Colonic mucosa (tissue), 4 donors: ENCODE measurements around the gene EEF1G. TPM values are rescaled to one million over a fixed set of nuclear protein-coding genes. Genes with fewer than 3 reads are reported as not detected.

ENCODE experiments used
- DNase-seq: peaks from one replicate; pipeline ENCODE4 v3.0.0-alpha.2; 2020
- H3K27ac ChIP-seq: fragments of 200-600 bp; one replicate; pipeline ENCODE4 v1.8.0; 2021
- H3K27me3 ChIP-seq: fragments of 200-600 bp; one replicate; pipeline ENCODE4 v1.8.0; 2021
- H3K36me3 ChIP-seq: fragments of 200-600 bp; one replicate; pipeline ENCODE4 v1.8.0; 2021
- H3K4me1 ChIP-seq: fragments of 200-600 bp; one replicate; pipeline ENCODE4 v1.8.0; 2021; ENCODE audit warnings: mild to moderate bottlenecking
- H3K4me3 ChIP-seq: fragments of 200-600 bp; one replicate; pipeline ENCODE4 v1.8.0; 2021
- H3K9ac ChIP-seq, 2 donors: one replicate each; pipeline ENCODE4 v1.7.0; 2013; ENCODE audit warnings: control low read depth in 2 of 2, low read depth in 2 of 2, low read length in 2 of 2
- H3K9me3 ChIP-seq: fragments of 200-600 bp; one replicate; pipeline ENCODE4 v1.8.0; 2021
- intact Hi-C: fragments of 100-400 bp; cut with DNase I; formaldehyde crosslinking; loops from one replicate; pipeline ENCODE4 v1.14.1; 2022
- total RNA-seq, 2 donors: library from RNA; stranded (reverse); fragmentation: NEBNext Ultra II Directional in 1 of 2; extraction: Animal tissue kit (Norgen Biotek cat#: 25700) in 1 of 2; gene quantifications; one replicate each; pipeline ENCODE4 v1.2.1, GENCODE V29; 2021
- TF ChIP-seq, protein P1 (sequence below): fragments of 200-600 bp; IDR thresholded peaks from one replicate; pipeline ENCODE4 v1.8.0; 2022; ENCODE audit warnings: antibody characterized with exemption, mild to moderate bottlenecking
- donor health status: healthy.
- donor health status: DM: no; HTN: no; CAD: no.
- donor health status: DM: no; HTN: no; CAD: no.

Gene EEF1G
- total RNA-seq, 2 donors from 2014 or later, result 1,328 to 1,358 TPM

- H3K27me3 ChIP-seq, result no peaks in the 10 kb centered on the region
- no peaks in the 10 kb centered on the region for H3K9me3 ChIP-seq
- no peak overlapping the region for H3K27ac ChIP-seq
- H3K9ac ChIP-seq, result no peak overlapping the region
- peaks cover 18% of the 10 kb centered on the region for H3K4me1 ChIP-seq
- no peak for DNase-seq
- H3K4me3 ChIP-seq, result no peak overlapping the region
- TF ChIP-seq, protein P1, sequence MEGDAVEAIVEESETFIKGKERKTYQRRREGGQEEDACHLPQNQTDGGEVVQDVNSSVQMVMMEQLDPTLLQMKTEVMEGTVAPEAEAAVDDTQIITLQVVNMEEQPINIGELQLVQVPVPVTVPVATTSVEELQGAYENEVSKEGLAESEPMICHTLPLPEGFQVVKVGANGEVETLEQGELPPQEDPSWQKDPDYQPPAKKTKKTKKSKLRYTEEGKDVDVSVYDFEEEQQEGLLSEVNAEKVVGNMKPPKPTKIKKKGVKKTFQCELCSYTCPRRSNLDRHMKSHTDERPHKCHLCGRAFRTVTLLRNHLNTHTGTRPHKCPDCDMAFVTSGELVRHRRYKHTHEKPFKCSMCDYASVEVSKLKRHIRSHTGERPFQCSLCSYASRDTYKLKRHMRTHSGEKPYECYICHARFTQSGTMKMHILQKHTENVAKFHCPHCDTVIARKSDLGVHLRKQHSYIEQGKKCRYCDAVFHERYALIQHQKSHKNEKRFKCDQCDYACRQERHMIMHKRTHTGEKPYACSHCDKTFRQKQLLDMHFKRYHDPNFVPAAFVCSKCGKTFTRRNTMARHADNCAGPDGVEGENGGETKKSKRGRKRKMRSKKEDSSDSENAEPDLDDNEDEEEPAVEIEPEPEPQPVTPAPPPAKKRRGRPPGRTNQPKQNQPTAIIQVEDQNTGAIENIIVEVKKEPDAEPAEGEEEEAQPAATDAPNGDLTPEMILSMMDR, result no peak
- intact Hi-C loops, result loop anchor here (10.0 kb wide), 1 partner anchor 100 kb away; no protein-coding TSS in a partner anchor
- peaks cover 6% of the 10 kb centered on the region for H3K36me3 ChIP-seq
These were observed 21.4 kb upstream of the EEF1G start for GRCh38 chr11:62595124-62595523.

DNA sequence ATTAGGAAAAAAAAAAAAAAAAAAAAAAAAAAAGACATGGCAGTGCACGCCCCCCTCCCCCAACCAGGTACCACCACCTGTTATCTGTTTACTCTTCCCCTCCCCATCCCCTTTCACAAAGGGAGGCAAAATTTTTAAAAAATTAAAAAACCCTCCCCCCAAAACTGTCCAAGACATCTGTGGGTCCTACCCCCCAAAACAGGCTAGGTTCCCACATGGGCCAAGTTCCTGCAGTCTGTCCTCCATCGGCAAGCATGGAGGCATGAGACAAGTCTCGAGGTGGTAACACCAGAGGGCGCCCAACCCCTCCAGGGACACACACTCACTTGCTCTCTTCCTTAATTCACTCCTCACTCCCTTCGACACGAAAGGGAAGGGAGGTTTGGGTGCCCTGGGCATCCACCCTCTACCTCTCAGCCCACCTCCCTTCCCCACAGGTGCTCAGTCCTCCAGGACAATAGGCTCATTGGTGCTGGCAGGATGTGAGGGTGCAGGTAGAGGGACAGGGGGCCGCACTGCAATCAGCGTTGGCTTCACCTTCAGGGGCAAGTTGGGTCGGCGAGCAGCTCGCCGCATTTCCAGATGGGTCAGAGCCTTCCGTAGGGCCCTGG lies 19.8 kb upstream of the EEF1G start:
- Histone ChIP-seq H3K4me3 (no peak overlapping the region), H3K9me3 (no peaks in the 10 kb centered on the region), H3K4me1 (peaks cover 20% of the 10 kb centered on the region), H3K9ac (no peak overlapping the region), H3K27me3 (no peaks in the 10 kb centered on the region), H3K36me3 (peaks cover 6% of the 10 kb centered on the region), H3K27ac (no peak overlapping the region)
- TF ChIP-seq, protein P1, result peak; percentile 64
- peak; percentile 88 for DNase-seq
- intact Hi-C loops, result loop anchor here (10.0 kb wide), 1 partner anchor 101 kb away; no protein-coding TSS in a partner anchor

GRCh38 chr11:62592989-62593421 lies 19.3 kb upstream of the EEF1G start:
- DNase-seq, result no peak
- H3K4me3 ChIP-seq, result no peak overlapping the region
- no peaks in the 10 kb centered on the region for H3K27me3 ChIP-seq
- intact Hi-C loops, result loop anchor here (10.0 kb wide), 1 partner anchor 102 kb away; no protein-coding TSS in a partner anchor
- peaks cover 3% of the 10 kb centered on the region for H3K36me3 ChIP-seq
- no peak overlapping the region for H3K27ac ChIP-seq
- TF ChIP-seq, protein P1, result no peak
- peak overlapping the region in 1 of 2 donors; percentile 96 for H3K9ac ChIP-seq
- peaks cover 20% of the 10 kb centered on the region for H3K4me1 ChIP-seq
- H3K9me3 ChIP-seq, result no peaks in the 10 kb centered on the region

- H3K9me3 ChIP-seq, result no peaks in the 10 kb centered on the region
- DNase-seq, result no peak
- TF ChIP-seq, protein P1, result no peak
- peak overlapping the region; percentile 54 for H3K4me3 ChIP-seq
- peak overlapping the region; percentile 94 for H3K27ac ChIP-seq
- intact Hi-C loops, result loop anchor here (10.0 kb wide), 1 partner anchor 103 kb away; no protein-coding TSS in a partner anchor
- peaks cover 20% of the 10 kb centered on the region for H3K4me1 ChIP-seq
- H3K36me3 ChIP-seq, result no peaks in the 10 kb centered on the region
- no peaks in the 10 kb centered on the region for H3K27me3 ChIP-seq
- peak overlapping the region; percentile 45 to 96 for H3K9ac ChIP-seq
These were observed 18.6 kb upstream of the EEF1G start for GRCh38 chr11:62592146-62592815.

DNA sequence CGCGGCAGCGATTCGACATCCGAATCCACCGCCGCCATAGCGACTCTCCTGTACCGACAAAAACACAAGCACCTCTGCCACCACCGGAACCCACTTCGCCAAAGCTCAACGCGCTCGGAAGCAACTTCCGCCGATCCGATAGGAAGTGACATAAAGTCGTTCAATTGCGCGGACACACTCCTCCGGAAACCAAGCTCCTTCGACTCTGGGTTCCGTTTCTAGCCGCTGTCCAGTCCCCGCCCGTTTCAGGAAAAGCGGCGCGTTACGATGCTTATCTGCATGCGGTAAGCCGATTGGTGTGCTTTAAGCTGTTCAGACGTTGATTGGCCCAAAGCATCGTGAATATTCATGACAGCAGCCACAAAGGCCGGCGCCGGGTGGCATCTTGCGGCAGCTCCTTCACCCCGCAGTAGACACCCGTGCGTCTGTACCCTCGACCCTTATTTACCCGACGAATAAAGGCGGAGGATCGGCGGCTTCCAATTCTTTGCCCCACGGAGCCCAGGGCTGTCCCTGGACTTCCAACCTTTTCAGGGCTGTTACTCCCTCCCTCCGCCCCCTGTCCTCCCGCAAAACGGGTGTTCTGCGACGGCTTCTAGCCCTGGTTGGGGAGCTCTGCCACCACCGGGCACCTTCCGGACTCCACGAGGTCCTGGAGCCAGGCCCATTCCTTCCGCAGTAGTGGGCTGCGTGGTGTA lies 17.9 kb upstream of the EEF1G start, which contains the start of gene TUT1:
Gene TUT1 (minus strand): TSS at position 76 of the 698 bp plus-strand sequence. CDS start 38 bp downstream, at position 38.
- Histone ChIP-seq H3K27ac (peak within 1 kb of the TSS; percentile 94), H3K36me3 (no peaks in the 10 kb centered on the region), H3K9ac (peak within 1 kb of the TSS; percentile 53 to 96), H3K27me3 (no peaks in the 10 kb centered on the region), H3K4me1 (peaks cover 20% of the 10 kb centered on the region), H3K9me3 (no peaks in the 10 kb centered on the region), H3K4me3 (peak within 1 kb of the TSS; percentile 54)
- intact Hi-C loops, result loop anchor here (10.0 kb wide), 1 partner anchor 103 kb away; no protein-coding TSS in a partner anchor
- DNase-seq, result peak; percentile 98
- TF ChIP-seq, protein P1, result no peak
